Embryonic facial prominence (tissue), 1 donor: ENCODE data around the gene MFAP5.
"Not testable (repeated sequence)": the region's sequence is repeated elsewhere in the genome, so short reads cannot be mapped to it uniquely, and the experiment has no call there.

Source experiments
- DNase-seq: peaks from one replicate; pipeline ENCODE4 v3.0.0-alpha.2; 2016; ENCODE audit errors: extremely low spot score

Gene MFAP5

GRCh38 chr12:8675591-8676036 lies 13.0 kb upstream of the MFAP5 start:
- no peak for DNase-seq

- no peak for DNase-seq
Measured at GRCh38 chr12:8672381-8672780, 9.8 kb upstream of the MFAP5 start.

DNA sequence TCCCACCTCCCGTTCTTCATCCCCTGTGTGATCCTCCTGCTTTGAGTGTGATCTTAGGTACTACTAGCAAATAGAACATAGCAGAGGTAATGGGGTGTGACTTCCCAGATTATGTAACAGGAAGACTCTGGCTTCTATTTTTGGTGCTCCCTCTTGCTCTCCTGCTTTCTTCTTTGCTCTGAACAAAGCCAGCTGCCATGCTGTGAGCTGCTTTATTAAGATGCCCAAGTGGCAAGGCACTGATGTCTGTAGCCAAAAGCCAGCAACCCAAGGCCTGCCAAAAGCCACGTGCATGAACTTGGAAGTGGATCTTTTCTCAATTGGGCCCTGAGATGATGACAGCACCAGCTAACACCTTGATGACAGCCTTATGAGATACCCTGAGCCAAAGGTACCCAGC lies 5.8 kb upstream of the MFAP5 start:
- DNase-seq: no peak

DNA sequence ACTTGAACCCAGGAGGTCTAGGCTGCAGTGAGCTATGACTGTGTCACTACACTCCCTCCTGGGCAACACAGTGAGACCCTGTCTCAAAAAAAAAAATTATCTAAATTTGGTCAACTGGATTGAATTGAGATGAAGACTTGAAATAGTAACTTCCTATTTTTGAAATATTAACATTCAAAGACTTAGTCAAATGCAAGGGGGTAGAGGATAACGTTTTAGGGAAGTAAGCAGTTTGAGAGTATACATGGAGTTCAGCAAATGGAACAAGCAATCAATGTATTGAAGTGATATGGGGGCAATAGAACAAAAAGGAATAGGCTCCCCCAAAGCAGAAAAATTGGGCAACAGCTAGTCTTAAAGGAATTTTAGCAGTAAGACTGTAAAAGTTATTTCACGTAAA lies 4.6 kb upstream of the MFAP5 start:
- no peak for DNase-seq

- DNase-seq: no peak
Measured at GRCh38 chr12:8665759-8666158, 3.1 kb upstream of the MFAP5 start.

GRCh38 chr12:8664228-8664913 lies 1.7 kb upstream of the MFAP5 start:
- DNase-seq: no peak

- DNase-seq: no peak
Measured at GRCh38 chr12:8661751-8662150, 875 bp downstream of the MFAP5 start.

- DNase-seq: no peak
Measured at GRCh38 chr12:8661016-8661415, 1.6 kb downstream of the MFAP5 start.

DNA sequence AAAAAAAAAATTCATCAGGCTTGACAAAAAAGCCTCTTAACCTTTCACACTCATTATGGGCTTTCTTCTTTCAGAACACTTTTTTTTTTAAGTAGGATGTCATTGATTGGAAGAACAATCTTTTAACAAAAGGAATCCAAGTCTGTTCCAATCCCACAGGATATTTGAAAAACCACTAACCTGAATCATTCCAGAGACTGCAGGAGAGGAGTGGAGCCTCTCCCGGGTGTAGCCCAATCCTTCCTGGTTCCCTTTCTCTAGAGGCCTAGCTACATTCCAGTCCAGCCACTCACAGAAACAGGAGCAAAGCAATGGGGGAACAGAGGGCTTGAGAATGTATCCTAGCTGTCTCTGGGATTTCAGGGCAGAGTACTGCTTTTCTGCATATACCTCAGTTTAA lies 4.3 kb downstream of the MFAP5 start:
- DNase-seq: no peak

GRCh38 chr12:8655421-8655820 lies 7.2 kb downstream of the MFAP5 start:
- DNase-seq: no peak

- no peak for DNase-seq
Measured at GRCh38 chr12:8648576-8649205, 13.9 kb downstream of the MFAP5 start.

DNA sequence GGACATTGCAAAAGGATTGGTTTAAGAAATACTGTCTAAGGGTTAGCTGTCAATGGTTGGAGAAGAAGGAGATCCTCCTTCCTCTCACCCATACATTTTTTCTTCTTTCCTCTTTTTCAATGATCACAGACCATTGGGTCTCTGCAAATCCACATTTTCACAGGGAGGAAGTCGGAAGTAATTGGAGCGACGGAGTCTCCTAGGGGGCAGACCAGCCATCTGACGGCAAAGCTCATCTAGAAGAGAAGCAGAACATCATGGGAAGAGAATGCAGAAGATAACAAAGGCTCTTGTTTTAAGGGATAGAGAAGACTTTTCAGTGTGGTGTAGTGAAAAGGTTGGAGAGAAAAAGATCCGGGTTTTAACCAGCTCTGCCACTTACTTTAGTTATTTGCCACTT lies 14.7 kb downstream of the MFAP5 start:
- DNase-seq: no peak

DNA sequence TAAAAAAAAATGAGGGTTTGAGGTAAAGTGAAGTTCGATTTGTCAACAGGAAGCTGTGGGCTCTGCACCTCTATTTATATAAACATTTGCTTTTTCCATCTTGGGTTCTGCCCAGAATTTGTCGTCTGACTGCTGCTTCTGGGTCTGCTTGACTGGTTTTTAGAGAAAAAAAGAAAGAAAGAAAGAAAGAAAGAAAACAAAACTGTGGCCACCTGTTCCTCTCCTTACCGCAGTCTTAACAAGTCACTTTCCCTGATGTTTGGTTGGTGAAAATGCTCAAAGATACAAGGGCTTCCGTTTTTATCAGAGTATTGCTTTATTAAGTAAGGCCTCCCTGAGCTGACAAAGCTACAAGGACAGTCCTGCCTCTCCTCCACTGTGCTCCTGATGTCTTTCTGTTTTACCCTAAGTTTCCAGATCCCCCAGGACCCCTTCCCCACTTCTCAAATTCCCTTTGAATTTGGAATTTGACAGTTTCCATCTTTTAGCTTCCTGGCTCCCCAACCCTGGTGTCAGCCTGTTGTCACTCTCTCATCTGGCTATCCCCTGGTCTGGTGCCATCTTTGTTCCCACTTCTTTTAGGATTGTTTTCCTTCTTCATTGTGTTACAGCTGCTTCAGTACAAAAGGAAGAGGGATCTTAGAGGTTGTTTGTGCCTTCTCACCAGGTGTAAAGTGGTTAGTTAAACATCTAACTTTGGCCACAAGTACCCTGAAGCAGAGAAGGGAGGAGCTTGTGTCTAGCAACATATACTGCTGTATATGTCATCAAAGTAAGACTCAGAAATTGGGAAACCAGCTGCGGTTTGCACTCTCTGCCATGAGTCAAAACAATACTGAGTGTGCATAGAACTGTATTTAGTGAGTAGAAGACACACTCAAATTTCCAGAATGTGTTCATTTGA lies 18.0 kb downstream of the MFAP5 start:
- DNase-seq: no peak

DNA sequence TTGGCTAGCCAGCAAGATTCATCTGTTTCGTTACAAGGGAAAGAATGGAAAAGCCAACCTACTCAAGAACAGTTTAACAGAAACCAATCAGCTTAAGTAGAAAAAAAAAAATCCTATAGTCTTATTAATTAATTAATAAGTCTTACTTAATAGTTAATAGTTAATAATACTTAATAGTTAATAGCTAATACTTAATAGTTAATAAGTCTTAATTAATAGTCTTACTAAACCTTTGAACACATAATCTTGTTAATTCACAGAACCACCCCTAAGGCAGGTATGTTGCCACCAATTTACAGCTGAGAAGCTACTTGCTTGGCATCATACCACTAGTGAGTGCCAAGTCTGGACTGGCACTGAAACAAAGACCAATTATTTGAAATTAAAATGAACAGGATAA lies 19.9 kb downstream of the MFAP5 start:
- no peak for DNase-seq

DNA sequence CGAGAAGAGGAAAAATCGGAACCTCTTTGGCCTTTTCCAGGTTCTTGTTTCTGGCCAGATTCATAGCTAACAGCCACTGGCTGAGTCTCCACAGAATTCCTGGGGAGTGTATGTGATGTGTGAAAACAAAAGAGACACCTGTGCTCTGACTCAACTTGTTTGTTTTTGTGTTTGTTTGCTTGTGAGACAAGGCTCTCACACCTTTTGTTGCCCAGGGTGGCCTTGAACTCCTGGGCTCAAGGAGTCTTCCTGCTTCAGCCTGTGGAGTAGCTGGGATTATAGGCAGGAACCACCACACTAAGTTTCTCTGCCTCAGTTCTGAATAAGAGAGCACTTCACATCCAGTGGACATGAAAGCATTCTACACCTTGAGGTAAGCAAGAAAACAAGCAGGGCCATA lies 22.7 kb downstream of the MFAP5 start:
- DNase-seq: no peak

GRCh38 chr12:8638951-8639350 lies 23.7 kb downstream of the MFAP5 start:
- DNase-seq: no peak

- DNase-seq: no peak
Measured at GRCh38 chr12:8637666-8638065, 25.0 kb downstream of the MFAP5 start.

DNA sequence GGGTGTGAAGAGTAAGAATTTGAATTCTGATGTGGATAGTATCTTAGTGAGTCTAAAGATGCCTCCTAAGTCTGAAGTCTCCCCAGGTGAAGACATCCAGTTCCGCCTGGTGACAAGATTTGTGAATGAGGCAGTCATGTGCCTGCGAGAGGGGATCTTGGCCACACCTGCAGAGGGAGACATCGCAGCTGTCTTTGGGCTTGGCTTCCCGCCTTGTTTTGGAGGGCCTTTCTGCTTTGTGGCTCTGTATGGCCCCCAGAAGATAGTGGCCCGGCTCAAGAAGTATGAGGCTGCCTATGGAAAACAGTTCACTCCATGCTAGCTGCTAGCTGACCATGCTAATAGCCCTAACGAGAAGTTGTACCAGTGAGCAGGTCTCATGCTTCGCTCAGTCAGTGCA lies 25.4 kb downstream of the MFAP5 start:
- no peak for DNase-seq

DNA sequence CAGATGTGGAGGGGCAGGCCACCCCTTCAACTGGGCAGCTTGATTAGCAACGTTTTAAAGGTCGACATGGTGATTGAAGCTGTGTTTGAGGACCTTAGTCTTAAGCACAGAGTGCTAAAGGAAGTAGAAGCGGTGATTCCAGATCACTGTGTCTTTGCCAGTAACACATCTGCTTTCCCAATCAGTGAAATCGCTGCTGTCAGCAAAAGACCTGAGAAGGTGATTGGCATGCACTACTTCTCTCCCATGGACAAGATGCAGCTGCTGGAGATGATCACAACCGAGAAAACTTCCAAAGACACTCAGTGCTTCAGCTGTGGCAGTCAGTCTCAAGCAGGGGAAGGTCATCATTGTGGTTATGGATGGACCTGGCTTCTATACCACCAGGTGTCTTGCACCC lies 26.0 kb downstream of the MFAP5 start:
- no peak for DNase-seq

GRCh38 chr12:8636007-8636346 lies 26.6 kb downstream of the MFAP5 start:
- not testable (repeated sequence) for DNase-seq

- DNase-seq: not testable (repeated sequence)
Measured at GRCh38 chr12:8635342-8636006, 27.2 kb downstream of the MFAP5 start.

- DNase-seq: no peak
Measured at GRCh38 chr12:8630131-8630530, 32.5 kb downstream of the MFAP5 start.
